Inflammatory macrophage treated with lipopolysaccharide for 4 hours (primary cell): ENCODE results near the gene TNNT2.
A peak's percentile ranks its signal among the peaks of the same experiment; 100 is the strongest.

Experiments used
- DNase-seq: peaks from one replicate; pipeline ENCODE4 v3.0.0-alpha.2; 2020

TNNT2 gene

DNA sequence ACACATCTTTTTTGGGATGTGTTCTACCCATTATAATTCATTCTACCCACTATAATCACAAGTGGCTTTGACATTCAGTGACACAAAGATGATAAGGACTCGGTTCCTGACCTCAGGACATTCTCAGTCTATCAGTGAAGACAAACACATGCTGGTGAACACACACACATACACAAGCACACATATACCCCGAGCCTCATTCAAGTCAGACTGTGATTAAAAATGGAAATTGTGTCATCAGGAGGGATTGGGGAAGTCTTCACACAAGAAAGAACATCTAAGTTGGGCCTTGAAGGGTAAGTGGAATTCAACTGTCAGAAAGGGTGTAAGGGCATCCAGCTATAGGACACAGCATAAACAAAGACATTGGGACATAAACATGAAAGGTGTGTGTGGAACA, 24.2 kb upstream of the TNNT2 start:
- DNase-seq: peak; percentile 34

DNA sequence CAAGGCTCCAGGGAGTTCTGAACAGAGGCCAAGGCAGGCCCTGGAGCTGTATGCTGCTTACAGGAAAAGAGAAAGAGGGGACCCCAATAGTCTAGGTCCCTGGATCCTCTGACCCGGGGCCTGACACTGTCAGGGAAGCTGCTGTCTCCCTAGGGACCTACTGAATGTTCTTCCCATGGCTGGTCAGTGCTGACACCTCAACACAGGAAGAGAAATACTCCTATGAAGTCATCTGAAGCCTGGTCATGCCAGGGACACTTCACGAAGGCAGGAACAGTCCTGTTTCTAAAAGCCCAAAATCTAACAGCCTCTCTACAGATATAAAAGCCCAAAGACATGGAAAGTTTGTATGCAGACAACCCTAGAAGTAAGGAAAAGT, 23.4 kb upstream of the TNNT2 start:
- peak; percentile 16 for DNase-seq

DNA sequence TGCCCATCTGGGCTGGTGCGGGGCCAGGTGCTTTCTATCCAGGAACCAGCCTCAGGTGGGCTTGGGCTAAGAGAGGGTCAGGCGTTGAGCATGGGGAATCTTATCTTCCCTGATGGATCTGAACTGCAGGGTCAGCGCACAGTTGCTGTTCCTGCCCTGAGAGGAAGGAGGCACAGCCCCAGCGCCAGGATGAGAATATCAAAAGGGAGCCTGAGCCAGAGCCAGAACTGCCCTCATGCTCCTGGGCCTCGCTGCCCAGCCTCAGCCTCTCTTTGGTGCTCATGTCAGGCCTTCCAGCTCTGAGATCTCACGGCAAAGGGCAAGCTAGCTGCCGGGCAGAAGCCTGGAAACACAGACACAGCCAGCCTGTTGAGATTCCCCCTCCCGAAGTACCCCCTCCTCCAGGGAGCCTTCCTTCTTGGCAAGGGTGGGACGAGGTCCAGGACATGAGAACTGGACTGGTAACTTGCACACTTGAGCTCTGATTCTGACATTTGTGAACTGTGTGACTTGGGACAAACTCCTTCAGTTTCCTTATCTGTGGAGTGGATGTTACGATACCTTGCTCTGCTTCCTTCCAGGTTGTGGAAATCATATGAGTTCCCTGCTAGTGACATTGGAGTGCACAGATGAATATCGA, 22.9 kb upstream of the TNNT2 start:
- DNase-seq: no peak

DNA sequence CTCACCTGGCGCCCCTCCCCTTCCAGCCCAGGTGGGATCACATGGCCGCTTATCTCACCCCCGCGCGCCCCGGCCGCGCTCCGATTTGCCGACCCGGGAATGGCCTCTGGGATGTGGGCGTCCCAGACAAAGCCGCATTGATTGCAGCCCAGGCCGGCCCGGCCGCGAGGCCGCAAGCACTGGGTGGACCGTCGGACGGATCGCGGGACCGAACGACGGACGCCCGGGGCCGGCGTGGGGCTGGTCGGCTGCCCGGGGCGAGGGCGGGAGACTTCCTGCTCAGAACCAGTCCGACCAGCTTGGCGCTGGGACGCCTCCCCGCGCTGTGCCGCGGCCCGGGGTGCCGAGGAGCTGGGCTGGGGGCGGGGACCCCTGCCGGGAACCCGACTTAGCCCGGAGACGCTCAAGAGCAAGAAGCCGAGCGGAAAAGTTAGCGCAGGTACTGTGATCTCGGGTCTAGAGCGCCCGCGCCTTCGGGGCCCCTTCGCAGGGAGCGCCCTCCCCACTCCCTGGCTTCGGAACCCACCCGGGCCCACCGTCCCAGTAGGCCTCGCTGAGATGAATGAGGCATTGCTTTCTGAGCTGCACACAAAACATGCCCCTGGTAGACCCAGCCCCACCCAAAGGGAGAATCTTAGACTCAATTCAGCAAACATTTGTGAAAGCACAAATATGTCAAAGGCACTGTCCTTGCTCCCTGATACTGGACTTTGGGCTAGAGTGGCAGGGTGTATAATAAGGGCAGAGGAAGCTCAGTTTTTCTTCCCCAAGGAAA, 22.1 kb upstream of the TNNT2 start:
- peak; percentile 24 for DNase-seq

DNA sequence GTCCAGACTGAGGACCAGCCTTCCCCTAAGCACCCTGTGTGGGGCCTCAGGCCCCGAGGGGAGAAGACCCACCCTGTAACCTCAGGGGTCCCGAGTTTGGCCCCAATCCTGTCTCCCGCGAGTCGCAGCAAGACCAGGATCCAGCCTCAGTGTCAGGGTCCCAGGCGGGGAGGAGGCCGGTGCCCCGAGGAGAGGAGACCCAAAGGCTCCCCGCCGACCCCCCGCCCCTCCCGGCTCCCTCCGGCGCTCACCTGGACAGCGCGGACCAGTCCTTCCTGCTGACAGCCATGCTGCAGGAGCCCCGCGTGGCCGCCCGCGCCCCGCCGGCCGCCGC, 21.5 kb upstream of the TNNT2 start, which contains the start of gene LAD1:
LAD1 (minus strand) TSS at position 307 of the 334 bp plus-strand sequence; CDS start at position 289, 18 bp downstream.
- no peak for DNase-seq

DNA sequence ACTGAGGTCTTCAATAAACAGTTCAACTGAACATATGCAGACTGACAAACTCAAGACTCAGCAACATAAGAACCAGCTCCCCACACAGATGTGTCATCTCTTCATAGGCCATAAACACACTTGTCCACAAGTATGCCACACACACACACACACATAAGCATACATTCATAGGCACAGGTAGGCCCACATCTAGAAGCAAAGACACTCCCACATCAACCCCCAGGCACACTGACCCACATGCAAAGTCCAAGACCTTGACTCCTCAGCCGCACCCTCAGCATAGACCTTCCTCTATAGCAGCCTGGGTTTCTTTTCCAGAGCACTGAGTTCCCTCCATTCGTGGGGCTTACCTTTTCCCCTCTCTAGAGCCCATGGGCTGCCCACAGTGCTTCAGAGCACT, 20.2 kb upstream of the TNNT2 start:
- DNase-seq: no peak

DNA sequence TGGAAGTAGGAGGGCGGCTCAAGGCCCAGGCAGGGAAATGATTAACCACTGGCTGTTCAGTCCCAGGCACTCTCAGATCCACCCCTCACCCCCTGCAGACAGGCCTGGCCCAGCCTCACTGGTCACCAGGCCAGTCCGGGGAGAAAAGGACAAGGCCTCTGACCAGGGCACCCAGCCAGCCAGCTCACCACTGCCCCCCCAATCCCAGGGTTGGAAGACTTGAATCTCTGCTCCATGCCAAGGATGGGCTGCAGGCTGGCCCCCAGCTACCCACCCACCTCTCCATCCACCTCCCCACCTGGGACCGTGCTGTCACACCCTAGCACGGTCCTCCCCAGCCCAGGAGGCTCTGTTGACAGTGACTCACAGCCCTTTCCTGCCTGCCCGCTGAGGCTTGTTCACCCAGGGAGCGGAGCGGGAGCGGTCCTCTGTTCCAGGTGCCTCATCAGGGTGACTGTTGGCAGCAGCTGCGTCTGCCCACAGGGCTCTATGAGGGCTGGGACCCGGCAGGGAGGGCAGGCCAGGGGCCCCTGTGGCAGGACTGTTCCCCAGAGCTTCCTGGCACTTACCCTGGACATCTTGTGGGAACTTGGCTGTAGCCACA, 19.5 kb upstream of the TNNT2 start:
- DNase-seq: no peak

DNA sequence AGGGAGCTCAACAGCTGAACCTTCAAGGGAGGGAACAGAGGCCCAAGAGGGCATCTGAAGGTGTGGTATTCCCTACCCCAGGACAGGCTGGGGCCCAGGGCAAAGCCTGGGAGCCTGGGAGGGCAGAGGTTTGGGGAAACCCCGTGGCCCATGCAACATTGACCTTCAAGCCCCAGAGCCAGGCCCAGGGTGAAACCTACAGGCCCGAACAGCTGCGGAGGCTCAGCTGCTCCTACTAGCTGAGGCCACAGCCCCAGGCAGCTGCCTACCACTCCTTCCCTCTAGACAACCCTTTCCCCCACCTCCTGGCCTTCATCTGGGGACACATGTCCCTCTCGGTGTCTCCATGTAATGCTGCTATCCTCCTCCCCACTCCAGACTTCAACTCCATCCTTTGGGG, 18.5 kb upstream of the TNNT2 start:
- DNase-seq: no peak

DNA sequence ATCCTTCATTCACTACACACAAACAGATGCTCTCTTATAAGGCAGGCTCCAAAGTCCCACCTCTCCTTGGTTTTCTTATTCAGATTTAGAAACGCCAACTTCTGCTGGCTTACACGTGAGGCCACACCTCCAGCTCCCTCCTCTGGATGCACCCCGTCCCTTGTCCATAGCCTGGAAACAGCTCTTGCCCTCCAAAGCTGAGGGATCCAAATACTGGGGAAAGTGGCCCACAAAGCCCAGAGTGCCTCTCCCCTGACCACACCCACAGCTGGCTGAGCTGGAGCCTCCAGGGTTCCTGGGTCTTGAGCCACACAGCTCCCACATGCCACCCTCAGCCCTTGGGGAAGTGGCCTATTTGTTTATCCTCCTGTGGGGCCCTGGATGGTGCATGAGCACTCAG, 17.1 kb upstream of the TNNT2 start:
- no peak for DNase-seq

DNA sequence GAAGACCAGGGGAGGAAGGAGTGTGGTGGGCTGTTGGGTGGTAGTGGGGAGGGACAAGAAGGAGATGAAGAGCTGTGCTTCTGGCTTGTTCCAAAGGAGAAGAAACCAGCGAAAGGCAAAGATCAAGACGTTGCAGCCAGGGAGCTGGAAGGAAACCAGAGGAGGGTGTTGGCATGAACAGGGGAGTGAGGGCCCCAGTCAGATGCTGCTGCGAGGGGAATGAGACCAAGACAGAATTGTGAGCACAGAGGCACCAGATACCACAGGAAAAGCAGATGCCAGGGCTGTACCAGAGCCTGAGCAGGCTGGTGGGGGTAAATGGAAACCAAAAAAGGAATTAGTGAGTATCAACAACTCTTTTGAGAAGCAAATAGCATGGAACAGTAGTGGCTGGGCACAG, 15.6 kb upstream of the TNNT2 start:
- DNase-seq: no peak

DNA sequence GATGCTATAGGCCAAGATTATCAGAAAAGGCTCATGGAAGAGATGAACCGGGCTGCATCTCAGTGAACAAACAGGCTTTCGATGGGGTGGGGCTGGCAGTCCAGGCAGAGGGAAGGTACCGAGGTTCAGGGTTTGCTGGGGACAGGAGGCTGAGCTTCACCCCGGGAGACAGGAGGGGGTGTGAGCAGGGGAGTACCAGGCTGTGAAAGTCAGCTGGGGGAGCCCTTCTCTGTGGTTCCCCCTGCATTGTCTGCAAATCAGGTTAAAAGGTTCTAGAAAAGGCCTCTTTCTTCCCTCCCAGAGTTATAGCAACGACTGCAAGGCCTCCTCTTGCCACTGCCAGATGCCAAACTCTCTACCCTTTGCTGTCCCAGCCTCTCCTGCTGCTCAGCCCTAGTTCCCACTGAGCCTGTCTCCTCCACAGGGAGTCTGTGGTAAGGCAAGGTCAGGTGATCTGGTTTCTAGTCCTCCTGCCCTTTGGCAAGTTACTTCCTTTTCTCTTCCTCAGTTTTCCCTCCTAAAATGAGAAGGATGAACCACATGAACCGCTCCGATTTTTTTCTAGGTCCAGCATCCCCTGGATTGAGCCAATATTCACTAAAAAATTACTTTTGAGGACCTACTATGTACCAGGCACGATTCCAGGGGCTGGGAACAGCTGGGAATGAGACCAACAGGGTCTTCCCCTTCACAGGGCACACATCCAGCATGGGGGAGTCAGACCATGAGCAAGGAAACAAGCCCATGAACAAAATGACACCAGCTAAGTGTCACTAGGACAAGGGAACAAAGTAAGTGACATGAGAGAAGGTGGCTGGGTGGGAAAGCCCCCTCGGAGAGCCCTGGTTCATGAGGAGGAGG, 14.4 kb upstream of the TNNT2 start:
- DNase-seq: no peak

DNA sequence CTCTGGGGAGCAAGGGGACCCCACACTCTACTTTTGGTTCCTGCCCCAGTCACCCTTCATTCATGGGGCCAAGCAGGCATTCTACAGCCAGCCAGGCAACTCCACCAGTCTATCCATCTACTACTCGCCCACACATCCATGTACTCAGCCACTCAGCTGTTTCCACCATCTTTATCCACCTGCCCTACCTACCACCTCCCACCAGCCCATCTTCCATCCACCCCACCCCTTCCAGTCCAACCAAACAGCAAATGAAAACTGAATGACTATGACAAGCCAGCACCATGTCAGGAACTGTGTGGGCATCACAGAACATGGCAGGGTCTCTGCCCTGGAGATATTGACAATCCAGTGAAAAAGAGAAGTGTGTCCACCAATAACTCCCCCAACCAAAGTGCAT, 13.7 kb upstream of the TNNT2 start:
- no peak for DNase-seq

DNA sequence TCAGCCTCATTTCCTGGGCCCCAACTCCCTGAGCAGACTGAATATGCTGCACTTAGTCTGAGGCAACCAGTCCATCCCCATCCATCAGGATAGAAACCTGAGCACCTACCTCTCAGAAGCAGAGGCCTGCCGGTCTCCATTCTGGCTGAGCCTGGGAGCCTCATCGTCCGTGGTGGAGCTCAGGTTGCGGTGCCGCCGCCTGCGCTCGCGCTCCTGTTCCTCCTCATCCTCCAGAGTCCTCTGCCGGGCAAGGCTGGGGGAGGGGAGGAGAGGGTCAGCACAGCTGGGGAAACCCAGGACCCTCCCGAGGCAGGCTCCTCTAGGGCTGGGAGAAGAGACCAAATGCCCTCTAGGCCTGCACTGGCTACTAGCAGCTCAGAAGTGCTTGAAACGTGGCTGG, 11.6 kb upstream of the TNNT2 start:
- no peak for DNase-seq

DNA sequence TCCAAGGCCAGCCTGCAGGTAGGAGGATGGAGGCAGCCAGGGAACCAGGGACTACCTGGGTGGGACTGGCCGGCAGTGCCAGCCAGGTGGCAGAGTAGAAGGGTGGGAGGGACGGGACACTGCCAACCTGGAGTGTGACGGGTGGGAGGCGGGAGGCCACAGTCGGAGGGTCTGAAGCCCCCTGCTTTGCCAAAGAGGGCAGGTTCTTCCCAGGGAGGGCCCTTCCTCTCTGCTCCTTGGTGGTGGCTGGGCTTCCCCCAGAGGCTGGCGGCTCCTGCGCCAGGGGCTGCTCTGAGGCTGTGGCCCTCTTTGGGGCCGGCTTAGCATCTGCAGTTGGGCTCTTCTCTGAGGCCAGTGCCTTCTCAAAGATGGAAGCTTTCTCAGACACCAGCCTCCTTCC, 8.7 kb upstream of the TNNT2 start:
- DNase-seq: no peak

DNA sequence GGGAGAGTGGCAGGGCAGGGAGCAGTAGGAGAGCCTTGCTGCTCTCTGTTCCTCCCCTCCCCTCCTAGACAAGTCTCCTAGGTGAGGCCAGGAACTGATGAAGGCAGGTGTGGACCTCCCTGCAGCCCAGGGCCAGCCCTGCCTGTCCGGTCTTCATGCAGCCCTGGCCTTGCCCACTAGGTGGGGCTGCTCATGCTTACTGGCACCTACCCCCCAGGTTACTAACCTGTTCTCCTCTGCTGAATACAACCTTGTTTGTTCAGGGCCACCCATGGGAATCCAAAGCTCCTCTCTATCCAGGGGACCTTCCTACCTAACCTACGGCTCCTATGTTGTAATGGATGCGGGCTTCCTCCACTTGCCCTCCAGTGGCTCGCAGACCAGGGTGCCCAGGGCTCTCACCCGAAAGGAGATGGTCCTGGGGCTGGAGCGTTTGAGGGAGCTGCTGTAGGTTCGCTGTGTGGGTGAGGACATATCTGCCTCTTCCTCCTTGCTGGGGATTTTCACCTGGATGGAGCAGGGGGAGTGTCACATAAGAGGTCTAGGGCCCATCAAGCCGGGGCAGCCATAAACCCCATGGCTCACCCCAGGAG, 7.9 kb upstream of the TNNT2 start:
- peak; percentile 43 for DNase-seq

DNA sequence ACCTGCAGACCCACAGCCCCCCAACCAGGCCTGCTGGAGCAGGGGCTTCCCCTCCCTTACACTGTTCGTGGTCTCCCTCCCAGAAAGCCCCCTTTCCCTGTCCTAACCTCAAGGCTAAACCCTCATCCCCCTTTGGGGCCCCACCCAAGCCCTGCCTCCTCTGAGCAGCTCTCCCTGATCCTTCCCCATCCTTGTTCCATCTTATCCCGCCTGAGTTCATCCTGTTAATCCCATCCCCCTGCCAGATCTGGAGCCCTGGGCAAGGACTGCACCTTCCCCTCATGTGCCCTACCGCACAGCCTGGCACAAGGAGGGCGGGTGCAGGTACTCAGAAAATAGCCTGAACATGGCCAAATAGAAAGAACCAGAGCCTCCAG, 6.9 kb upstream of the TNNT2 start:
- DNase-seq: no peak

DNA sequence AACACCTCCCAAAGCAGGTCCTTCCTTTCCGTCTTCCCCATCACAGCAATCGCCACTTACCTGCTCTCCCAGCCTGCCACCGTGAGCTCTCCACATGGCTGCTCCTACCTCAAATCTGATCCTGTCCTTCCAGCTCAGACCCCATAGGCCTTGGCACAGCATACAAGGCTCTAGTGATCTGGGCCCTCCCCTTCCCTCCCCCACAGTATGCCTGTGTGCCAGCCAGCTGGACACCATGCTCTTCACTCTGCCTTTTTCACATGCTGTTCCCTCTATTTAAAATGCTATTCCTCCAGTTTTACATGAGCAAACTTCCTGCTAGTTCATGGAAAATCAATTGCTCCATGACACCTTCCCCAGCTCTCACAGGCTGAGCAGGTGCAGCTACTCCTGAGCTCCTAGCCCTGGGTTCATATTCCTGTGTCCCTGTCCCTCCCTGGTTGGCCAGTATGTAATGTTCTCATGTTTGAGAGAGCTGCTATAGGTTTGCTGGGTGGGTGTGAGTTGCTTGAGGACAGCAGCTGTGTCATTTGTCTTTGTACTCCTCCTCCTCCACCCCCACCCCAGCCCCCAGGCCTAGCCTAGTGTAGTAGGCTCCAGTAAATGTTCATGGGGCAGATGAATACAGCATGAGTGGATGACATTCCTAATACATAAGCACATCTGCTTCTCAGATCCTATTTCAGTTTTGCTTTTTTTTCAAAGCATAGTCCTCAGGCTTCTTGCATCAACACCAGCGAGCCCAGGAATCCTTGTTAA, 6.3 kb upstream of the TNNT2 start:
- no peak for DNase-seq

DNA sequence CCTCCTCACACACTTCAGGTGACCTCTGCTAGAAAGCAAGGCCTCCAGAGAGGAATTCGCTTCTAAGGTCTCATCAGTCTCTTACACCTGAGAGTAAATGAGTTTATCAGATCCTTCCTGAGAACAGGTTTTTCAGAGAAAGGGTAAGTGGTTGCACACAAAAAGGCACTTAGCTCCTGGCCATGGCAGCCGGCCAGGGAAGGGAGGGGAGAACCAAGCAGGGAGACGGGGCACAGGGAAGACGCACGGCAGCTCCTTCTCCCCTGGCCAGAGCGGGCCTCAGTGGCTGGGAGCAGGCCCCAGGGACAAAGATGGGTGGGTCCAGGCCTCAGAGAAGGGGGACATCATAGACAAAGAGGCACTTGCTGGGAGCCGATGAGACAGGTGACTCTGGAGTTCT, 3.6 kb upstream of the TNNT2 start:
- no peak for DNase-seq

DNA sequence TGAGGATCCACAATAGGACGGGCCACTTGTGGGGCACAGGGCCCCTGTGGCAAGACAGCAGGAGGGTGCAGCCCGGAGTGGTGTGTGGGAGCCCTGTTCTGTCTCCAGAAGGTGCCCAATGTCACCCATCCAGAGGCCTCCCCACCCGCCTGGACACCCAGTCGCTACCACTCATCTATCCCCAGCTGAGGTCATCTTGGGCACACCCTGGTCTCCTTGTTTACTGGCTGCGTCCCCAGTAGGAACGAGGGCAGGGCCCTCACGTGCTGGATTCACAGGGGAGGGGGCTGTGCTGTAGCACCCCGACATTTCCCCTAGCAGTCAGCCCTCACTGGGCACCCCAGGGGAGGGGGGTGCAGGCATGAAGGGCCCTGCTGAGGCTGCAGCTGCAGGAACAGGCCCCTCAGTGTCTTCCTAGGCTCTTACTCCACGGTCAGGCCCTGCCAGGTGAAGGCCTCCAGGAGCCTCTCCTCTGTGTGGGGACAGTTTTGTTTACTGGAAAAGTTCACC, 2.3 kb upstream of the TNNT2 start:
- no peak for DNase-seq

DNA sequence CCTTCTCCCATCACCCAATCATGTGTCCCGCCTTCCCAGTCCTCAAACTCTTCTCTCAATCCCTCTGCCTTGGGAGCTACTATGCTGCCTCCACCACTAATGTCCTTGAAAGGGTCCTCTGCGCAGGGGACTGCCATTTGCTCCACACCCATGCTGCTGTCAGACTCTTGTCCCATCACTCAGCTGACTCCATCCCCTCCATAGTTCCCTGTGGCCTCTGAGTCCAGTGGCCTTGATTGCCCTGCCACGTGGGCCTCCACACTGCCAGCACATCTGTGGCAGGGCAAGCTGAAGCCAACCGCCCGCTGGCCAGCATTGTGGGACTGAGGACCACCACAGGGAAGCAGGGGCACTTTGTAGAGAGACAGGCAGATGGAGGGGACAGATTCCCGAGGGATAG, 1.3 kb upstream of the TNNT2 start:
- DNase-seq: no peak

DNA sequence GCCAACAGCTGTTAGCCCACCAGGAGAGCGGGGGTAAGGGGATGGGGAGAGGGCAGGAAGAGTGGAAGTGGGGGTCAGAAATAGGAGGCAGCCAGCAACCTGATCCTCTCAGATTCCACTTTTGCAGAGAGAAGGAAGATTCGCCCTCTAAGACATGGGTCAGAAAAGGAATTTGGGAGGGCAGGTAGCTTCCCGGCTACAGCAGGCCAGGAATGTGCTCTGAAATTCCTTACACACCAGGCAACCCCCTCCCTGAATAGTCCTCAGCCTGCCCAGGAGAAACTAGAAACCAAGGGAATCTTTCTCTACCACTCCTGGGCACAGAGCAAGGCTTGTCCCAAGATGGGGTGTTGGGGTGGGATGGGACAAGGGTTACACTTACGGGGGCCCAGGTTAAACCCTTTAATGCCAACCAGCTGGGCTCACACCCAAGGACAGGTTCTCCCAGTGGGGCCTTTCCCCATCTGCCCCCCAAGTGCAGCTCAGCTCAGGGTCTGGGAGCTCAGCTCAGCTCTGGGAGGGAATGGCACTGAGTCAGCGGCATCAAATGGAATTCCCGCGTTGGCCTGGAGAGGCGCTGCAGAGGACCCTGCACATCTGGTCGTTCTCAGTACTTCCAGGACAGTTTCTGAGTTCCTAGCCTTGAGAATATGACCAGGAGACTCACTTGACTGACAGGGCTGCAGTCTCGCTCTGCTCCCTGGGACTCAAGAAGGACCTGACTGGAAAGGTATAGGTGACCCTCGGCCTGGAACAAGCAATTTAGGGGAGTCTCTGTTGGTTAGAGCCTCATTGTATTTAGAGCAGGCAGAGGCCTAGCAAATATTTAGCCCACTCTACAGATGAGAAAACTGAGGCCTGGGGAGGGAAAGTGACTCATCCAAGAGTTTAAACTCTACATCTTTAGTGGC, 761 bp downstream of the TNNT2 start:
- peak; percentile 23 for DNase-seq
